Measurements from ENCODE around the gene WIPF1.
"Not testable (repeated sequence)": the region's sequence is repeated elsewhere in the genome, so short reads cannot be mapped to it uniquely, and the experiment has no call there.

The WIPF1 gene

DNA sequence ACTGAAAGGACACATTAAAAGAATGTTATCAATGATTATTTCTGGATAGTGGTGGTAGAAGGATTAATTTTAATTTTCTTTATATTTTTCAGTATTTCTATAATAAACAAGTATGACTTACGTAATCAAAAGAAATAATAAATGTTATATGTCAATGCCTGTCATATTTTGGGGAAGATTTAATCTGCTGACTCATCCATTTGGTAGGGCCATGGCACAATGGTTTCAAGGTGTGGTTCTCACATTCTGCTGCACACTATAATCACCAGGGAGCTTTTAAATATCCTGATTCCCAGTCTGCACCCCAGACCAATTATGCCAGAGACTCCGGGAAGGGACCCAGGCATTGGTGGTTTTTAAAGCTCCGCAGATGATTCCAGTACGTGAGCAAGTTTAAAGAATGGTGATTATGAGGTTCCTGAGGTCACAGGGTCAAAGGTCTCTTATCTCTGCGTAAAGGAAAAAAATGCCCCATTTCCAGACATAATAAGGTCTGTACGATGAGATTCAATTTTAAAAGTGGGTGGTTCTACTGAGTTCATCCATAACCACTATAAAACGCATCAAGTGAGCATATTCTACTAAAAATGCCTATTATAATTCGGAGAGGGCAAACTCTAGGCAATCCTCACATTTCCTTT lies 27.2 kb downstream of the WIPF1 start:
- no peak for DNase-seq

DNA sequence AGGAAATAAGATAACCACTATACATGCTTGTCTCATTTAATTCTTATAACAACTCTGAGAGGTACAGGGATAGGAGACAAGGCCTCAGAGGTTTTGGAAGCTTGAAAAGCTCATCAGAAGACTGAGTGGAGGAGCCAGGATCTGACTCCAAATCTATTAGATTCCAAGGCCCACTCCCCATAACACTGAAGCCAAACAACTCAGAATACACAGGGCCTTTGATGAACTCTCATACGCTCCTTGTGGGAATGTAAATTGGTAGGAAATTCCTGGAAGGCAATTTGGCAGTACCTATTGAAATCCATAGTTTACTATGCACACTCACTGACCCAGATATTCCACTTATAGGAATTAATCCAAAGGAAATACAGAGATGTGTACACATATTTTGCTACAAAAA lies 27.9 kb downstream of the WIPF1 start:
- no peak for DNase-seq

DNA sequence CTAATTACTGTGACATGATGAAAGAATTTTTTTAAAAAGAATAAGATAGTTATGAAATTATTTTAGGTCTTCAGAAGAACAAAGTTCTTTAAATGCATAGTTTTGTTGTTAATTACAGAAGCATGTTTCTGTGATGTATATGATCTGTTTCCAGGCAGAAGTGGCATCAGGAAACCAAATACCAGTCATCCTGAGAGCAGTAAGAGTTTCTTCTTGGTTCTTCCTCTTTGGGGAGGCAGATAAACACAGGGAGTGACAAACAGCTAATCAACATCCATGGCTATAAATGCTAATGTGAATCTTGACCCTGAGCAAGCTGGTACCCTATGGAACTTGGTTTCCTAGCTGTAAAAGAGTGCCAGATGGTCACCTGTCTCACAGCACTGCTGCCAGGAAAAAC lies 29.2 kb downstream of the WIPF1 start:
- no peak for DNase-seq

DNA sequence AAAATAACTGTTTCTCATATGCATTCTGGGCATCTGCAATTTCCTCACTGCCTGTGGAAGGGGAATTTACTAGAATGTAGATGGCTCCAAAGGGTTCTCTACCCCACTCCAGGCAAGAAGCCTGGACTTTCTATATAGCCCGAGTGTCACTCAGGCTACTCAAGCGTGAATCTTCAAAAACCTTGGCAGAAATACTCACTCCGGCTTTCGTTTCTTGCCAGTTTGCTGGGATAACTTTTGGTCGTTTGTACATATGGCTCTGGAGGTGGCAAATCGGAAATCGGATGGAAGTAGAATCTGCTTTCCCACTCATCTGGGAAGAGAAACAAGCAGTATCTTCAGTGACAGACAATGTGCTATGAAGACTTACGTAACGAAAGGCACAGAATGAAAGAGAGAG lies 30.7 kb downstream of the WIPF1 start:
- no peak for DNase-seq

DNA sequence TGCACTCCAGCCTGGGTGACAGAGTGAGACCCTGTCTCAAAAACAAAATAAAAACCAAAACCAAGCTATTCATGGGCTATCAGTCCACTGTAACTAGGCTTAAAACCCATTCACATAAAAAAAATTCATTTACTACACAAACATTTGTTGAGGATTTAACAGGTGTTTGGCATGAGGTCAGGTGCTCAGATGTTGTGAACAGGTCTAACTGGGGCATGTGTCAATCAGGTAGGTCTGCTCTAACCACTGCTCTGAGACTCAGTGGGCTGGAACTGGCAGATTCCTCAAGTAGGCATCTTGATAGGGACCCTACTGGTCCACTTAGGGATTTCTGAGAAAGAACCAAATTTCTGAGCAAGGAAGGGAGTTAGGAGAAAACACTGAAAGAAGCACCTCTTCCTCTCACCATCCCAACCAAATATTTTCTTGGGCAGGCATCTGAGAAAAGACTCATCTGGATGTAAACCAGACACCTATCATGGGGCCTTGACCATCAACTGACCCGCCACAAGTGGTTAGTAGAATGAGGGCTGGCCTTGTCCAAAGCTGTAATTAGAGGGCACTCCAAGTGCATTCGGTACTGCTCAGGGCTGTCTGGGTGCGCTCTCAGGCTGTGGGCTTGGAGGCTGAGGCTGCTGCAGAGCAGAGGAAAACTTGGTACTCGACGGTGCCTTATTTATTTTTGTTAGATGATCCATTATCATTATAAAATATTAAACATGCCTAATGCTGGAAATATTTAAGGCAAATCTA lies 33.9 kb downstream of the WIPF1 start:
- DNase-seq: no peak

DNA sequence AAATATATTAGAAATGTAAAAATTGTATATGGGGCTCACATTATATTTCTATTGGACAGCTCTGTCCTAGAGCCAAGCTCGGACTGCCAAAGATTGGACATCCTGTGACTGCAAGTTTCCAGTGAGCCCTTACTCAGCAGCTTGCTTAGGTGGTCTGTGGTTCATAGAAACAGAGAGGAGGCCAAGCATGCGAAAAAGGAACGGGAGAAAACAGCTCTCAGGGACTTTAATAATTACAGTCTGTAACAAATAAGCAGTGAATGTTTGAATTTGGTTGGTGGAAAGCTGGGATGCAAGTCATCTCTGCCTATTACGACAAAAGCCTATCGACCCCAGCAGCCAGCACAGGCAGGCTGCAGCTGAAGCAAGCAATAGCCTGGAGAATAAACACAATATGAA lies 35.6 kb downstream of the WIPF1 start:
- DNase-seq: no peak

DNA sequence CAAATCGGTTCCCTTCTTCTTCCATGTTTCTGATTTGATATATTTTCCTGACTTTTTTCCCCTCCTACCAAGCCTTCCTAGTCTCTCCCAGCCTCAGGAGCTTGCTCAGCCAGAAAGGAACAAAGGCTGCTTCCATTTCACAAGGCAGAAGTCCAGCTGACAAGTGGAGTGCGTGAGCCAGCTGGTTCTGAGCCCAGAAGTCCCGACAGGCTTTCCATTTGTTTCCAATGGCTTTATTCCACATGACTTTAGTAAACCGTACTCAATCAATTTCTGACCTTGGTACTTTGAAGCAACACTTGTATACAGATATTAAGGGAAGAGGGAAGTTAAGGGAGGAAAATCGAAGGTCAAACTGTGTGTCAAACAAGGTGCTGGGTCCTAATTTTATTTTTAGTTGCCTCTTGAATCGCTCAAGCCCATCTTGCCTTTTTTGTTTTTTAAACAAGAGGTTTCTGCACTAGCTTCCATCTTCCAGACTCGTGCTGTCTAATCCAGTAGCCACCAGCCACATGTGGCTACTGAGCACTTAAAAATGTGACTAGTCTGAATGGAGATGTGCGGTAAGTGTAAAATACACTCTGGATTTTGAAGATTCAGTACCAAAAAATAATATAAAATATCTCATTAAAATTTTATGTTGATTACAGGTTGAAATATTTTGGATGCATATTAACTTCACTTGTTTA lies 36.2 kb downstream of the WIPF1 start:
- DNase-seq: peak; percentile 70

DNA sequence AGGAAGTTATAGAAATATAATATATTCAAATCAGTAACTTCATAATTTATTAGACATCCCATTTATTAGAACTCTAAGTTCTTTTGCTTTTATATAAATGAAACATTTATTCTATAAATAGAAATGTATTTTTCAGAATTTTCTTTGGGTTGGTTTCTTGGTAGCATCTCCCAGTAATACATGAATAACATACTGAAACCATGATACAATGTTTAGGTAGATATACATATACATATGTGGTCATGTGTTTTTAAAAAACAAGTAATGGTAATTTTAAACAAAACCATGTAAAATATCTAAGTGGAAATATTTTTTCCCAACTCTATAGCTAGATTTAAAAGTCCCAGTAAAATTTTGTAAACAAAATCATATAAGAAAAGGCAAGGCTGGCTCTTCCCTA lies 36.9 kb downstream of the WIPF1 start:
- no peak for DNase-seq

DNA sequence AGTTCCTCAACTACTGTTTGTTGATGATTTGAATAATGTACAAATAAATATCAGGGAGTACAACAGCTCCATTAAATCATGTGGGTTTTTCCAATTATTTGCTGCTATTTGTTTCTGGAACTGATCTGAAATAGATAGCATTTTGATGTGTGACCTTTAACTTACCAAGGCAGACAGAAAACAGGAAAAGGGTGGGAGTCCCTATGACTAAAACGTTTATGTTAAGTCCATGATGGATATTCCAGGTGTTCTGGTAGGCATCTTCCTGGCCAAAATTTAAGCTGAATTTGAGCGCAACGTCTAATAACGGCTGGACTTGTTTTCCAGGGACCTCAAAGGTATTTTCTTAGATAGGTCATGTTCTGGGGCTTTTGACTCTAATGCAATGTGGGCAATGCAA lies 41.6 kb downstream of the WIPF1 start:
- no peak for DNase-seq

DNA sequence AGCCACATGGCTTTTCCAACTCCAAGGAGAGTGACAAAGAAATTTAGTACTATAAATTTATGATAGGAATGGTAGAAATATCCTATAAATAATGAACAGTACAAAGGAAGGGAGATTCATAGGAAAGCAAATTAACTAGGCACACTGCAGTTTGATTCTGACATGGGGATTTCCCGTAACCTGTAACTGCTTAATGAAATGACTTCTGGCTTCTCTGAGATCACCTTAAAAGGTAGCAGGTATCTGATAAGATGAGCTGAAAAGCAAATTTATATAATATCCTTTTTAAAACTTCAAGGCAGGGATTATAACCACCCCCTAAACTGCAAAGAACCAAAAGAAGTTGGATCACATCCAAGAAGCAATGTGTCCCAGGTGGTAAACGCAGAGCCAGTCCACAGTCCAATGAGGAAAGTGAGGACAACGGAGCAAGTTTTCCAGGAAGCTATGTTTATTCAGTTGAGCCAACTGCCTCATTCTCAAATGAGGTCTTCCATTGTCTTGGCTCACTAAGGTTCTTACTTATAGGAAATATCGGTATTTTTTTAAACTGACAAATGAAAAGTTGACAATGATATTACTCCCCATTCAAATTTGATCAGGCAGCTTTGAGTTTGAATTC lies 43.0 kb downstream of the WIPF1 start:
- no peak for DNase-seq

DNA sequence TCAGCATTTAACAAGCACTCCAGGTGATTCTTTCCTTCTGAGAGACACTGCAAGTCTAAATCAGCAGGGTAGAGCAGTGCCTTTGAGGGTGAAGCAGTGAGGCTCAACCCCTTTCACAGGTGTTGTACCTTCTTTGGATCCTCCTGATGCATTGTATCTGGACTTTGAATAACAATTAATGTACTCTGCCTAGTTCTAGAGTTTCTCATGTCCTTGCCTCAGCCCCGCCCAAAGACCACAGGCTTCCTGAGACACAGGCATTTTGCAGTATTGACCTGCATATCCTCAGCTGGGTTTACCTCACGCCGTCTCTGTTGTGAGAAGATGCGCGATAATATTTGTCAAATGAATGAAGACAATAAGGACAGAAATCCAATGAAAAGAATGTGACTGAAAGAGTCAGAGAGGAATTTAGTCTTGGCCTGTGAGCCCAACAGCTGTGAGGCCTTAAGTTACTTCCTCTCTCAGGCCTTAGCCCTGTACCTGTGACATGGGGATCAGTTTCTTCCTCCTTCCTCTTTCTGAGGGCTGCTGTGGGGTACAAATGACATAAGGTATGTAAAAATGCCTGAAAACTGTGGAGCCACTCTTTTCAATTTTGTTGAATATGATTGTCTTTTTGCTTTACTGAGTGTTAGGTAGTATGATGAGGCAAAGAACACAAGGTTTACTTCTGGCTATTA lies 43.7 kb downstream of the WIPF1 start:
- DNase-seq: no peak

DNA sequence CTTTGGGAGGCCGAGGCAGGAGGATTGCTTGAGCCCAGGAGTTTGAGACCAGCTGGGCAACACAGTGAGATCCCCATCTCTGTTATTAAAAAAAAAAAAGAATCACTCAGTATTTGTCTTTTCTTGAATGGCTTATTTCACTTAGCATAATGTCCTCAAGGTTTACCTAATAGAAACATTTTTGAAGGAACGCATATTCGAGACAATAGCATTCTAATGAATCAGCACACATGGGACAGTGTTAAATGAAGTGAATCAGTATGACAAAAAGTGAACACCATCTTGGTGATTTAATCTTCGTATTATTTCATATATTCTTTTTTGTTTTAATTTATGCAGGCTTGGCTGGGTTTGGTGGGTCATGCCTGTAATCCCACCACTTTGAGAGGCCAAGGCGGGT lies 44.7 kb downstream of the WIPF1 start:
- no peak for DNase-seq

DNA sequence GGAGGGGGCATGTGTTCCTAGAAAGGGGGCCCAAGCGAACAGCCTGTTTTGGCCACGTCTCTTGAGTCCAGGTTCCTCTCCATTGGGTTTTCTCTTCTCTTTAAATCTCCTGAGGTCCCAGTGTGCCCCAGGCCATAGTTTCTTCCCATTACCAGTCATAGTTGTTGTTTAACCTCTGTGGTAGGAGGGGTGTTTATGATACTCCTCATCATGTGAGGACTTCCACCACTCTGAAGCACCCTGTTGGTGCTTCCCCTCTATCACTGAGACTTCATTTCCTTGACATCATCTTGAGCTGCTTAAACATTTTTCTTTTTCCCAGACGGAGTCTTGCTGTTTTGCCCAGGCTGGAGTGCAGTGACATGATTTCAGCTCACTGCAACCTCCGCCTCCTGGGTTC lies 45.9 kb downstream of the WIPF1 start:
- no peak for DNase-seq

DNA sequence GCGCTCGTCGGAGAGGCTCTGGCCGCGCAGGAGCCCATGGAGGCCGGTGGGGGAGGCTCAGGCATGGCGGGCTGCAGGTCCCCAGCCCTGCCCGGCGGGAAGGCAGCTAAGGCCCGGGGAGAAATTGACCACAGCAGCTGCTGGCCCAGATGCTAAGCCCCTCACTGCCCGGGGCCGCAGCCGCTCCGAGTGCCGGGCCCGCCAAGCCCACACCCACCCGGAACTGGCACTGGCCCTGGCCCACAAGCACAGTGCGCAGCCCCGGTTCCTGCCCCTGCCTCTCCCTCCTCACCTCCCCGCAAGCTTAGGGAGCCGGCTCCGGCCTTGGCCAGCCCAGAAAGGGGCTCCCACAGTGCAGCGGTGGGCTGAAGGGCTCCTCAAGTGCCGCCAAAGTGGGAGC lies 49.0 kb downstream of the WIPF1 start:
- not testable (repeated sequence) for DNase-seq

DNA sequence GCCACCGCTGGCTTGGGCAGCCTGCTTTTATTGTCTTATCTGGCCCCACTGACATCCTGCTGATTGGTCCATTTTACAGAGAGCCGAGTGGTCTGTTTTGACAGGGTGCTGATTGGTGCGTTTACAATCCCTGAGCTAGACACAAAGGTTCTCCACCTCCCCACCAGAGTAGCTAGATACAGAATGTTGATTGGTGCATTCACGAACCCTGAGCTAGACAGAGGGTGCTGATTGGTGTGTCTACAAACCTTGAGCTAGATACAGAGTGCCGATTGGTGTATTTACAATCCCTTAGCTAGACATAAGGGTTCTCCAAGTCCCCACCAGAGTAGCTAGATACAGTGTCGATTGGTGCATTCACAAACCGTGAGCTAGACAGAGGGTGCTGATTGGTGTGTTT lies 49.6 kb downstream of the WIPF1 start:
- DNase-seq: not testable (repeated sequence)

DNA sequence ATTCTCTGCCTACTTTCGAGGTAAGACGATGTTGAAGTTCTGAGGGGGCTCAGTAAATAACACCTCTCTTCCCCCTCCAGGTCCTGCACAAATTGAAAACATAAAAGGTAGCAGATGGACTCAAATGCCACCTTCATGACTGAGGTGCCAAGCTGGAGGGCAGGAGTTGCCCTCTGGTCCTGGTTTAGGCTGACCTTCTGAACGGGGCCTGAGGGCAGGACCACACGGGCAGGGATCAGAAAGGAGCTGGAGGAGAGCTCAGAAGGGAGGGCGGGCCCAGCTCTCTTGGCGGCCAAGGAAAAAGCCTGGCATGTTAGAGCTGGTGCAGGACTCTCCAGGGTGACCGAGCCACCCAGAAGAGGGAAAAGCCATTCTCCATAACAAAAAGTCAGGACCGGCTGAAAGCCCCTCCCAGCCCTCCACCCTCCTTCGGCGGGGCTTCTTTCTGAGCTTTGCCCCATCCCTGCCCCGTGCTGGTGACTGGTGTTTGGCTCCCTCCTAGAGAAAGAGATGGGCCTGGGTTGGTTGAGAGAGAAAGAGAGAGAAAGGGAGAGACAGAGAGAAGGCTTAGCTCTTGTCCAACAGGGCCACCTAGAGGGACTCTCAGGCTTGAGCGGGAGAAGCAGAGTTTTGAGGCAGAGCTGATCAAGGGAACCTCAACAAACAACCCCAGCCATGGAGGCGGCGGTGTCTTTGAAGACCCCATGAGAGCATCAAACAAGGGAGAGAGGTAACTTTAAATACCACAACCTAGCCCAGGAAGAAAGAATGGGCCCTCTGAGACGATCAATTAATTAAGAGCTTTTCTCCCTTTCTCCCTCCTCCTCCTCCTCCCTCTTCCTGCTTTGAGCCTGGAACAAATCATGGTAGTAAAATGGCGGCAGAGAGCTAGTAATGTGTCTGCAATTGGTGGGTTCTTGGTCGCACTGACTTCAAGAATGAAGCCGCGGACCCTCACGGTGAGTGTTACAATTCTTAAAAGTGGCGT lies 50.8 kb downstream of the WIPF1 start:
- DNase-seq: no peak

DNA sequence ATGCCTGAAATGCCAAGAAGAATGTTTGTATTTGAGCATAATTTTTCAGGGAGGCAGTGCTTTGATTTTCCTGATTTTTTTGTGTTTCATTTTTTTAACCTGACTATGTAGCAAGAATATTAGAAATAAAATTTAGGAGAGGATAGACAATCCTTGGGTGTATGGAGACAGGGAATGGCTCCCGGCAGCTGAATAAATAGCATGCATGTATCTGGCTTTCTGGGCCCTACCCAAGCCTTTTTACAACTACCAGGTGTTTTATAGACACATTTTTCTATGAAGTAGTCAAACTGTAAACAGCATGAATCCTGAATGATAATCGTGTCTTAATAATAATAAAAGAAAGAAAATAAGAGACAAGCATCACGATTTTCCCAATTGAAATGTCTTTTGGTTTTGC lies 52.4 kb downstream of the WIPF1 start:
- no peak for DNase-seq

DNA sequence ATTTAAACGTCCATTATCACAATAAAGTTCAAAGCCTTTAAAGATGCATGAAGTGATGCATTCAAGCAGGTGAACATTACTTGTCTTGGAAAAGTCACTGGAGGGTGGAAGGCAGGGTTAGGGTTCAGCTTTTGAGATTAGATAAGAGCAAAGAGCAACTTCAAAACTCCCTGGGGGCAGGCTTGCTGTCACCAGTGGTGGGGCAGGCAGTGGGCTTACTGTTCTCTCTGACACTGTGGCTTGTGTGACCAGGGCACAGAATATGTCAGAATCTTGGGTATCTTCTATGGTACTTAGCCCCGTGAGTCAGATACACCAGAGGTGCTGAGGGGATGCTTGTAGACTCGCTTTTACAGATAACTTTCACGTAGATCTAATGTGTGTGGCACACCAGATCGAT lies 52.8 kb downstream of the WIPF1 start:
- no peak for DNase-seq

DNA sequence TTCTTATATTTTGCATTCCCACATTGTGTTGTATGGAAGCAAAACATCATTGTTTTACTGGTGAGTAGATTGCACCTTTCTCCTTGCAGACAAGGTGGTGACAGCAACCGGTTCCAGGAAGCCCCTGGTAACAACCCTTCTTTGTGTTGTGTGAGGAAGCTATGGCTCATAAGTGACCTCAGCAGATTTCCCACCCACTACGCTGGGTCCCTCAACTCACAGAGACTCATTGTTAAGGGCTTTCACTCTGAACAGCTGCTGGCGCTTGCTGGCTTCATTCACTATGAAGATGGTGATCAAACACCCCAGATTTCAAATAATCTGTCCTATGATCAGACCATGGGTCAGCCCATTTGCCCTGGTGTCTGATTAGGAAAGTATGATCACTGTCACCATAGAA lies 53.4 kb downstream of the WIPF1 start:
- no peak for DNase-seq

DNA sequence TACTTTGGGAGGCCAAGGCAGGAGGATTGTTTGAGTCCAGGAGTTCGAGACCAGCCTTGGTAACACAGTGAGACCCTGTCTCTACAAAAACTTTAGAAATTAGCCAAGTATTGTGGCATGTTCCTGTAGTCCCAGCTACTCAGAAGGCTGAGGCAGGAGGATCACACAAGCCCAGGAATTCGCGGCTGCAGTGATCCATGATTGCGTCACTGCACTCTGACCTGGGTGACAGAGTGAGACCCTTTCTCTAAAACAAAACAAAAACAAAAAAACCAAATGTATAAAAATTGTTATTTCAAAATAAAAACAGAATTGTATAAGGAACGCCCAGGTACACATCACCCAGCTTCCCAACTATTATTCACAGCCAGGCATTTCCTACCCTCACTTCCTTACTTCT lies 56.7 kb downstream of the WIPF1 start:
- no peak for DNase-seq

DNA sequence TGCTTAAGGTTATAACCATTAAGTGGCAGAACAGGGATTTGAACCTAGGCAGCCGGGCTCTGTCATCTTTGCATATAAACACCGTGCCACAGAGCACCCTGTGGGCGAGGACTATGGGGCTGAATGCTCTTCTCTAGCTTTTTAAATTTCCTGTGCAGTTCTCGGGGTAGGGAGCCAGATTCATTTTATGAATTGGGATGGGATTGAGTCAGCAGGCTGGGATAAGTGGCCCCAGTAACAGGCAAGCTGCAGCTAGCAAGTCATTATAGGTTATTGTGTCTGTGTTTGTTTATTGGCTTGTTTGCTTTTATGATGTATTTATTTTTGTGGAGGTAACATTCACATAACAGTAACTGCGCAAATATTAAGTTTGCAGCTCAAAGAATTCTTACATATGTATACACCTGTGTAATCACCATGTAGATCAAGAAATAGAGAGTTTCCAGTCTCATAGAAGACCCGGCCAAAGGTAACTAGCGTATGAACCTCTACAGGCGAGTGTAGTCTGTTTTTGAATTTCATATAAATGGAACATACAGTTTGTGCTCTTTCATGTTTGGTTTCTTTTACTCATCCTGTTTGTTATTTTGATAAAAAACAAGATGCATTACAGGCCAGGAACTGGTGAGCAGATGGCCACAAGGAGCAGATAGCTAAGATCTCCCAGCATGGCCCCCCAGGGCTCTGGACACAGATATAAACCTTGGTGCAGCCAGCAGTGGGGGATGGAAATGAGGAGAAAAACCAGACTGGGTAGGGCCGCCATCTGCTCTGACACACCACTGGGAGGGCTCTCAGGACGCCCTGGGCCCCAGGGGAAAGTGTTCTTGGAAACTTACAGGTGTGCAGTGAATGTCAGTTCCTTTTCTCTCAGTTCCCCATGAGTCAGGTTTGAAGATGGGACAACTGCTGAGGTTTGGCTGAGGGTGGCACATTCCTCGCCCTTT lies 61.6 kb downstream of the WIPF1 start:
- peak; percentile 75 for DNase-seq

Data from NCI-H1105 treated with DMSO at 0.1 percent for 48 hours (cell line).